Subcutaneous abdominal adipose tissue (tissue), 5 donors: ENCODE results near the gene LTBP2.

Source experiments
- H3K27ac ChIP-seq: one replicate; pipeline ENCODE4 v1.7.0; 2013; ENCODE audit warnings: low read depth, mild to moderate bottlenecking, inconsistent platforms, low read length, moderate library complexity
- H3K27me3 ChIP-seq, 5 donors: one replicate each; pipeline ENCODE4 v1.7.0; 2013; ENCODE audit warnings: low read length in 5 of 5, inconsistent platforms in 1 of 5; ENCODE audit not compliant: control insufficient read depth in 5 of 5, insufficient read depth in 4 of 5
- H3K36me3 ChIP-seq, 5 donors: one replicate each; pipeline ENCODE4 v1.7.0; 2013; ENCODE audit warnings: low read length in 5 of 5; ENCODE audit not compliant: control insufficient read depth in 5 of 5, insufficient read depth in 5 of 5
- H3K4me1 ChIP-seq, 5 donors: one replicate each; pipeline ENCODE4 v1.7.0; 2013; ENCODE audit warnings: low read length in 5 of 5, mild to moderate bottlenecking in 3 of 5, moderate library complexity in 1 of 5; ENCODE audit not compliant: control insufficient read depth in 5 of 5, insufficient read depth in 5 of 5
- H3K4me3 ChIP-seq, 5 donors: one replicate each; pipeline ENCODE4 v1.7.0; 2013; ENCODE audit warnings: low read length in 5 of 5, low read depth in 1 of 5
- H3K9ac ChIP-seq, 5 donors: one replicate each; pipeline ENCODE4 v1.7.0; 2013; ENCODE audit warnings: low read length in 5 of 5, mild to moderate bottlenecking in 4 of 5, moderate library complexity in 3 of 5
- H3K9me3 ChIP-seq, 5 donors: one replicate each; pipeline ENCODE4 v1.7.0; 2013; ENCODE audit warnings: low read length in 5 of 5; ENCODE audit not compliant: control insufficient read depth in 5 of 5
- donor health status: healthy.
- donor health status: healthy.
- donor health status: healthy.
- donor health status: healthy.
- donor health status: healthy.

The LTBP2 gene

GRCh38 chr14:74569387-74569786 is 42.6 kb downstream of the LTBP2 start:
- no peaks in the 10 kb centered on the region for H3K9me3 ChIP-seq
- H3K27ac ChIP-seq = peak overlapping the region; percentile 24
- peaks cover 17 to 78% (median 66%) of the 10 kb centered on the region in 5 donors for H3K4me1 ChIP-seq
- peaks cover 0 to 4% (median 0%) of the 10 kb centered on the region in 5 donors for H3K36me3 ChIP-seq
- H3K4me3 ChIP-seq = no peak overlapping the region
- H3K27me3 ChIP-seq = no peaks in the 10 kb centered on the region
- H3K9ac ChIP-seq = no peak overlapping the region

- peaks cover 0 to 4% (median 0%) of the 10 kb centered on the region in 5 donors for H3K36me3 ChIP-seq
- H3K27ac ChIP-seq = no peak overlapping the region
- H3K9ac ChIP-seq = no peak overlapping the region
- peaks cover 17 to 76% (median 66%) of the 10 kb centered on the region in 5 donors for H3K4me1 ChIP-seq
- H3K9me3 ChIP-seq = no peaks in the 10 kb centered on the region
- no peak overlapping the region for H3K4me3 ChIP-seq
- H3K27me3 ChIP-seq = no peaks in the 10 kb centered on the region
Measured at GRCh38 chr14:74568911-74569310, 43.1 kb downstream of the LTBP2 start.

GRCh38 chr14:74568380-74568649 is 43.7 kb downstream of the LTBP2 start:
- Histone ChIP-seq H3K9me3 (no peaks in the 10 kb centered on the region), H3K27me3 (no peaks in the 10 kb centered on the region), H3K4me3 (no peak overlapping the region), H3K9ac (no peak overlapping the region), H3K27ac (no peak overlapping the region), H3K4me1 (peaks cover 17 to 81% (median 70%) of the 10 kb centered on the region in 5 donors), H3K36me3 (peaks cover 0 to 4% (median 0%) of the 10 kb centered on the region in 5 donors)

GRCh38 chr14:74567646-74568379 is 44.2 kb downstream of the LTBP2 start:
- H3K4me1 ChIP-seq = peaks cover 16 to 81% (median 72%) of the 10 kb centered on the region in 5 donors

GRCh38 chr14:74567219-74567618 is 44.8 kb downstream of the LTBP2 start:
- peaks cover 0 to 4% (median 0%) of the 10 kb centered on the region in 5 donors for H3K36me3 ChIP-seq
- no peaks in the 10 kb centered on the region for H3K27me3 ChIP-seq
- no peak overlapping the region for H3K4me3 ChIP-seq
- no peaks in the 10 kb centered on the region for H3K9me3 ChIP-seq
- peaks cover 17 to 79% (median 72%) of the 10 kb centered on the region in 5 donors for H3K4me1 ChIP-seq
- peak overlapping the region in 2 of 5 donors; percentile 23 to 36 for H3K9ac ChIP-seq
- H3K27ac ChIP-seq = peak overlapping the region; percentile 75

More at GRCh38 chr14:74567646-74568379, 44.2 kb downstream of the LTBP2 start:
- H3K27ac ChIP-seq = peak overlapping the region; percentile 75
- peaks cover 0 to 4% (median 0%) of the 10 kb centered on the region in 5 donors for H3K36me3 ChIP-seq
- no peaks in the 10 kb centered on the region for H3K9me3 ChIP-seq
- H3K27me3 ChIP-seq = no peaks in the 10 kb centered on the region
- no peak overlapping the region for H3K4me3 ChIP-seq
- H3K9ac ChIP-seq = peak overlapping the region in 1 of 5 donors; percentile 36

- Histone ChIP-seq H3K36me3 (peaks cover 0 to 4% (median 0%) of the 10 kb centered on the region in 5 donors), H3K27me3 (no peaks in the 10 kb centered on the region), H3K4me1 (peaks cover 15 to 72% (median 65%) of the 10 kb centered on the region in 5 donors), H3K4me3 (no peak overlapping the region), H3K9me3 (no peaks in the 10 kb centered on the region), H3K27ac (peak overlapping the region; percentile 75), H3K9ac (peak overlapping the region in 3 of 5 donors; percentile 6 to 36 (median 23))
Measured at GRCh38 chr14:74566174-74567141, 45.6 kb downstream of the LTBP2 start.

GRCh38 chr14:74563586-74564159 is 48.4 kb downstream of the LTBP2 start:
- Histone ChIP-seq H3K36me3 (peaks cover 0 to 4% (median 0%) of the 10 kb centered on the region in 5 donors), H3K27me3 (no peaks in the 10 kb centered on the region), H3K27ac (no peak overlapping the region), H3K4me1 (peaks cover 6 to 58% (median 41%) of the 10 kb centered on the region in 5 donors), H3K4me3 (no peak overlapping the region), H3K9me3 (no peaks in the 10 kb centered on the region), H3K9ac (peak overlapping the region in 1 of 5 donors; percentile 4)

GRCh38 chr14:74563233-74563585 is 48.8 kb downstream of the LTBP2 start:
- H3K27me3 ChIP-seq = no peaks in the 10 kb centered on the region
- H3K27ac ChIP-seq = no peak overlapping the region

GRCh38 chr14:74562515-74563232 is 49.4 kb downstream of the LTBP2 start:
- Histone ChIP-seq H3K9ac (no peak overlapping the region), H3K4me3 (no peak overlapping the region), H3K27me3 (no peaks in the 10 kb centered on the region), H3K36me3 (peaks cover 0 to 1% (median 0%) of the 10 kb centered on the region in 5 donors), H3K9me3 (no peaks in the 10 kb centered on the region), H3K27ac (no peak overlapping the region), H3K4me1 (peaks cover 5 to 52% (median 31%) of the 10 kb centered on the region in 5 donors)

More at GRCh38 chr14:74563233-74563585, 48.8 kb downstream of the LTBP2 start:
- Histone ChIP-seq H3K36me3 (peaks cover 0 to 4% (median 0%) of the 10 kb centered on the region in 5 donors), H3K4me3 (no peak overlapping the region), H3K4me1 (peaks cover 5 to 58% (median 36%) of the 10 kb centered on the region in 5 donors), H3K9ac (peak overlapping the region in 1 of 5 donors; percentile 4), H3K9me3 (no peaks in the 10 kb centered on the region)
